Heart left ventricle (tissue), 16 donors: ENCODE measurements around the gene VWA5B1. TPM values are rescaled to one million over a fixed set of nuclear protein-coding genes. Genes with fewer than 3 reads are reported as not detected.
A peak's percentile ranks its signal among the peaks of the same experiment; 100 is the strongest.

Experiments used
- ATAC-seq, 4 donors: fragments of 200-7000 bp; cut with Tn5 transposase; one replicate each; pipeline ENCODE4 v1.9.1; 2020 to 2022; ENCODE audit warnings: moderate library complexity in 4 of 4, mild to moderate bottlenecking in 3 of 4, moderate number of reproducible peaks in 1 of 4
- DNase-seq, 5 donors: peaks; one replicate each; pipeline ENCODE4 v3.0.0-alpha.2; 2020
- H3K27ac ChIP-seq, 12 donors: fragments of 200-600 bp; sonication (generic) in 4 of 12; one replicate each; pipeline versions ENCODE4 v1.5.0 to v1.8.0; 2016 to 2022; ENCODE audit warnings: mild to moderate bottlenecking in 2 of 12
- H3K27me3 ChIP-seq, 9 donors: fragments of 200-600 bp; sonication (generic) in 2 of 9; one replicate each; pipeline versions ENCODE4 v1.5.1 to v1.8.0; 2016 to 2022; ENCODE audit warnings: mild to moderate bottlenecking in 3 of 9
- H3K36me3 ChIP-seq, 9 donors: fragments of 200-600 bp; sonication (generic) in 2 of 9; one replicate each; pipeline versions ENCODE4 v1.5.0 to v1.8.0; 2018 to 2022; ENCODE audit warnings: mild to moderate bottlenecking in 2 of 9
- H3K4me1 ChIP-seq, 12 donors: fragments of 200-600 bp; sonication (generic) in 4 of 12; one replicate each; pipeline versions ENCODE4 v1.5.0 to v1.8.0; 2016 to 2022; ENCODE audit warnings: mild to moderate bottlenecking in 3 of 12
- H3K4me3 ChIP-seq, 12 donors: fragments of 200-600 bp; sonication (generic) in 4 of 12; one replicate each; pipeline versions ENCODE4 v1.5.0 to v1.8.0; 2017 to 2022; ENCODE audit warnings: mild to moderate bottlenecking in 9 of 12, moderate library complexity in 4 of 12
- H3K9me3 ChIP-seq, 12 donors: fragments of 200-600 bp; sonication (generic) in 4 of 12; one replicate each; pipeline versions ENCODE4 v1.5.0 to v1.8.0; 2016 to 2022; ENCODE audit warnings: mild to moderate bottlenecking in 1 of 12
- CTCF ChIP-seq, 12 donors: fragments of 200-600 bp; sonication (generic) in 4 of 12; IDR thresholded peaks; one replicate each; pipeline versions ENCODE4 v1.5.0 to v1.8.0; 2018 to 2022; ENCODE audit warnings: antibody characterized with exemption in 12 of 12, mild to moderate bottlenecking in 5 of 12
- POLR2A ChIP-seq, 2 donors: fragments of 450-650 bp; IDR thresholded peaks; one replicate each; pipeline ENCODE4 v1.6.1; 2017; ENCODE audit warnings: antibody characterized with exemption in 2 of 2, mild to moderate bottlenecking in 2 of 2, moderate library complexity in 2 of 2
- WGBS, 4 donors: extraction: QIAGEN DNeasy Blood & Tissue Kit in 2 of 4; methylation state at CpG; one replicate each; pipeline versions ENCODE4 v1.1.5 to v1.1.7; 2013 to 2018; 5-methylcytosine and 5-hydroxymethylcytosine counted together
- intact Hi-C, 10 donors: fragments of 100-400 bp; cut with DNase I; formaldehyde crosslinking; loops; one replicate each; pipeline versions ENCODE4 v1.11.1 to v1.14.2; 2022
- polyA plus RNA-seq, 2 donors: library from polyadenylated mRNA; stranded (reverse); fragments of 200-250 nt; gene quantifications; one replicate each; pipeline ENCODE4 v1.2.3, GENCODE V29; 2013
- total RNA-seq, 9 donors: library from RNA; depleted of rRNA in 2 of 9; stranded (reverse); fragments of >200 nt in 2 of 9; fragmentation: NEBNext Ultra II Directional in 3 of 9; extraction: Animal tissue kit (Norgen Biotek cat#: 25700) in 3 of 9; gene quantifications; one replicate each; pipeline versions ENCODE4 v1.1.0 to v1.2.4, GENCODE V29; 2016 to 2023
- donor health status: ischemic (EF 13 %, LVEDD 7.1; RV severe dilation, severe dysfunction).
- donor health status: healthy with polysubstance abuse.
- donor health status: DM: no; HTN: yes; CAD: no.
- donor health status: DM: no; HTN: no; CAD: no.
- donor health status: ischemic (EF 25% LVEDD 6.9; RV normal size, moderate dysfunction).
- donor health status: ischemic (EF 25% LVEDD 5.7; RV mildly dilated, moderate dysfunction).
- donor health status: healthy.
- donor health status: DM: yes; HTN: yes; CAD: no.
- donor health status: ischemic (EF 35%, LVEDD 5.7; RV mildly dilated, moderate dysfunction).
- donor health status: nonischemic (EF 11% LVEDD 7.7; RV severe dilation, severe dysfunction).
- donor health status: DM: yes; HTN: yes; CAD: no.
- donor health status: PGD.
- donor health status: ischemic (EF 29% LVEDD 5.4; RV normal size, mild dysfunction).
- donor health status: nonischemic (EF 23%, LVEDD 6.1; RV moderate dilation, normal function).

VWA5B1 gene
- total and polyA plus RNA-seq, 11 donors, result 0.04 to 0.88 (median 0.12) TPM; not detected in 4

GRCh38 chr1:20321573-20321972, 30.9 kb downstream of the VWA5B1 start:
- 35 to 45% (median 39%) methylated on average over 5 of the region's 5 CpGs for WGBS, 4 donors
- ATAC-seq (no peak), DNase-seq (no peak)
- no peaks in the 10 kb centered on the region for H3K36me3 ChIP-seq
- intact Hi-C loops, result no loop called here
- H3K27ac ChIP-seq, result no peak overlapping the region
- no peaks in the 10 kb centered on the region for H3K9me3 ChIP-seq
- peaks cover 0 to 26% (median 10%) of the 10 kb centered on the region in 12 donors for H3K4me1 ChIP-seq
- TF ChIP-seq POLR2A (IDR thresholded peaks at IDR 0.05) (no peak), CTCF (IDR thresholded peaks at IDR 0.05) (no peak)
- H3K27me3 ChIP-seq, result peaks cover 0 to 5% (median 0%) of the 10 kb centered on the region in 9 donors
- H3K4me3 ChIP-seq, result no peak overlapping the region

GRCh38 chr1:20322081-20322824, 31.6 kb downstream of the VWA5B1 start:
- intact Hi-C loops, result no loop called here
- WGBS, 4 donors, result 51 to 57% (median 54%) methylated on average over 11 of the region's 11 CpGs
- H3K27me3 ChIP-seq, result peaks cover 0 to 5% (median 0%) of the 10 kb centered on the region in 9 donors
- H3K4me3 ChIP-seq, result no peak overlapping the region
- ATAC-seq (peak in 1 of 4 donors; percentile 6), DNase-seq (no peak)
- H3K9me3 ChIP-seq, result no peaks in the 10 kb centered on the region
- no peaks in the 10 kb centered on the region for H3K36me3 ChIP-seq
- no peak overlapping the region for H3K27ac ChIP-seq
- TF ChIP-seq CTCF (IDR thresholded peaks at IDR 0.05) (no peak), POLR2A (IDR thresholded peaks at IDR 0.05) (no peak)
- H3K4me1 ChIP-seq, result peaks cover 0 to 26% (median 10%) of the 10 kb centered on the region in 12 donors

- no peak for TF ChIP-seq CTCF (IDR thresholded peaks at IDR 0.05)
- WGBS, 4 donors, result 88 to 91% (median 89%) methylated on average over 23 of the region's 23 CpGs
- Histone ChIP-seq H3K36me3 (no peaks in the 10 kb centered on the region), H3K9me3 (no peaks in the 10 kb centered on the region), H3K4me1 (peaks cover 0 to 26% (median 10%) of the 10 kb centered on the region in 12 donors), H3K27me3 (peaks cover 0 to 5% (median 0%) of the 10 kb centered on the region in 9 donors), H3K4me3 (no peak overlapping the region), H3K27ac (no peak overlapping the region)
- DNase-seq, result no peak
- intact Hi-C loops, result no loop called here
- peak in 1 of 4 donors; percentile 15 for ATAC-seq
These were observed 32.3 kb downstream of the VWA5B1 start for GRCh38 chr1:20322825-20323612.

- Histone ChIP-seq H3K9me3 (no peaks in the 10 kb centered on the region), H3K4me3 (no peak overlapping the region), H3K27me3 (peaks cover 0 to 5% (median 0%) of the 10 kb centered on the region in 9 donors), H3K27ac (no peak overlapping the region), H3K36me3 (no peaks in the 10 kb centered on the region), H3K4me1 (peaks cover 0 to 26% (median 10%) of the 10 kb centered on the region in 12 donors)
- DNase-seq (no peak), ATAC-seq (no peak)
- intact Hi-C loops, result no loop called here
- no peak for TF ChIP-seq CTCF (IDR thresholded peaks at IDR 0.05)
- no peak for TF ChIP-seq POLR2A (IDR thresholded peaks at IDR 0.05)
- 74 to 91% (median 83%) methylated on average over 3 of the region's 3 CpGs for WGBS, 4 donors
These were observed 32.9 kb downstream of the VWA5B1 start for GRCh38 chr1:20323613-20323920.
